CD4-positive, CD25-positive, alpha-beta regulatory T cell (primary cell): Measurements from ENCODE around the gene RANBP2. TPM values are rescaled to one million over a fixed set of nuclear protein-coding genes. Genes with fewer than 3 reads are reported as not detected.
"Not testable (repeated sequence)": the region's sequence is repeated elsewhere in the genome, so short reads cannot be mapped to it uniquely, and the experiment has no call there.

Experiments used
- ATAC-seq, 2 donors: fragments of 150-1000 bp; cut with Tn5 transposase; one replicate each; pipeline ENCODE4 v1.10.0; 2021; ENCODE audit warnings: low read depth in 2 of 2, moderate number of reproducible peaks in 2 of 2, moderate library complexity in 1 of 2
- DNase-seq, 3 donors: peaks; one replicate each; pipeline versions ENCODE4 v3.0.0 to v3.0.0-alpha.2; 2012 to 2022; ENCODE audit warnings: mixed read lengths in 1 of 3
- H3K27ac ChIP-seq: one replicate; pipeline ENCODE4 v1.7.0; 2013; ENCODE audit warnings: mild to moderate bottlenecking, low read length; ENCODE audit not compliant: insufficient read depth, poor library complexity, severe bottlenecking
- H3K27me3 ChIP-seq: one replicate; pipeline ENCODE4 v1.7.0; 2013; ENCODE audit warnings: low read length; ENCODE audit not compliant: control insufficient read depth, insufficient read depth
- H3K36me3 ChIP-seq: one replicate; pipeline ENCODE4 v1.7.0; 2013; ENCODE audit warnings: mild to moderate bottlenecking, low read length, moderate library complexity; ENCODE audit not compliant: control insufficient read depth, insufficient read depth
- H3K4me1 ChIP-seq: 2 replicates; pipeline ENCODE4 v1.7.0; 2013; ENCODE audit warnings: mild to moderate bottlenecking, low read length; ENCODE audit not compliant: insufficient read depth, control insufficient read depth, poor library complexity, severe bottlenecking
- H3K4me3 ChIP-seq: one replicate; pipeline ENCODE4 v1.7.0; 2013; ENCODE audit warnings: low read depth, mild to moderate bottlenecking, low read length, moderate library complexity
- H3K9me3 ChIP-seq, 2 experiments: 1 replicate in 1 of 2; 2 replicates in 1 of 2; pipeline ENCODE4 v1.7.0; 2013; ENCODE audit warnings: low read length in 2 of 2, mild to moderate bottlenecking in 1 of 2, moderate library complexity in 1 of 2; ENCODE audit not compliant: control insufficient read depth in 2 of 2
- H3K27ac Mint-ChIP-seq, 3 donors: one replicate each; pipeline ENCODE4 v1.8.0; 2020 to 2022; ENCODE audit warnings: mild to moderate bottlenecking in 3 of 3, mixed read lengths in 3 of 3, moderate library complexity in 2 of 3
- H3K27me3 Mint-ChIP-seq: one replicate; pipeline ENCODE4 v1.8.0; 2022; ENCODE audit warnings: mild to moderate bottlenecking, mixed read lengths
- H3K36me3 Mint-ChIP-seq: one replicate; pipeline ENCODE4 v1.8.0; 2020; ENCODE audit warnings: mixed read lengths
- H3K4me1 Mint-ChIP-seq, 4 donors: one replicate each; pipeline ENCODE4 v1.8.0; 2020 to 2022; ENCODE audit warnings: mixed read lengths in 4 of 4, mild to moderate bottlenecking in 1 of 4
- H3K4me3 Mint-ChIP-seq, 4 donors: one replicate each; pipeline ENCODE4 v1.8.0; 2020 to 2022; ENCODE audit warnings: mild to moderate bottlenecking in 4 of 4, mixed read lengths in 4 of 4, moderate library complexity in 3 of 4
- H3K9me3 Mint-ChIP-seq, 7 donors: one replicate each; pipeline ENCODE4 v1.8.0; 2020 to 2022; ENCODE audit warnings: mixed read lengths in 7 of 7, mild to moderate bottlenecking in 3 of 7, moderate library complexity in 2 of 7
- polyA plus RNA-seq, 4 donors: library from polyadenylated mRNA; unstranded; fragments of 300-500 nt; fragmentation: Illumina TruSeq; gene quantifications; one replicate each; pipeline ENCODE4 v1.2.3, GENCODE V29; 2021
- total RNA-seq: library from RNA; stranded (reverse); gene quantifications from one replicate; pipeline ENCODE4 v1.2.3, GENCODE V29; 2022

RANBP2 gene
- total and polyA plus RNA-seq, 5 donors from 2014 or later: 10.8 to 155 (median 13.5) TPM

DNA sequence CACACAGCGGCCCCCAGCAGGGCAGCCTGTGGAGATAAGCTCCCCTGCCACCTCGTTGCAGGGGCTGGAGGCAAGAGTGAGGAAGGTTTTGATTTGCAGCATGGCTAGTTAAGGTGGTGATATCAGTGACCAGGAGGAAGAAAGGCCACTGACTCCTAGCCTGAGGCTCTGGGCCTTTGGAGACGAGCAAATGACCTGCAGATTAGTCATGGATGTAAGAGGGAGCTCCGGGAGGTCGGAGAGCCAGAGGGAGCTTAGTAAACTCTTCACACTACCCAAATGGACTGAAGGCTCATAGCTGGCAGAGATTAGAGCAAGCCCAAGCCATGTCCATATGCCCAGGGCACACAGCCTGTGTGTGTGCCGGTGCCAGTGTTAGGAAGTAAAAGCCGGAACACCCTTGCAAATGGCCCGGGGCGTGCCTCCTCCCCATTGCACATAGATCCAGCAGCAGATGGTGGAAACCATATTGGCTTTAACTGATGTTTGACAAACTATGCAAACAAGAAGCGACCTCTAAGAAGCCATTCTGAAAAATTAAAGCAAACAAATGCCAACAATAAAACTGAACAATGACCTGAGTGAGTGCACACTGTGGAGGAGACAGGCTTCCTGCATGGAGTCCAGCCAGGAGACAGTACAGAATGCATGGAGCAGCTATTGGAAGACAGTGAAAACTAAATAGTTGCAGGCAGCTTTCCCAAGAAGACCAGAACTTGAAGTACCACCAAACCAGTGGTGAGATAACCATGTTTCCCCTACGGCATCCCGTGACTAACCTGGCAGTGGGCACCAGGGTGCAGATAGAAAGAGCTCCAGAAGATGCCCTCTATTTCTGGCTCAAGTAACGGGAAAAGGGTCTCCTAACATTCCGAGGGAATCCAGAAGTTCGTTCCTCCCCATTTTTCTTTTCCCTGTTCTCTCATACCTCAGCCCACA is 30.2 kb upstream of the RANBP2 start:
- H3K4me3 ChIP-seq, H3K36me3 ChIP-seq, H3K4me3 Mint-ChIP-seq, H3K27me3 Mint-ChIP-seq, H3K9me3 ChIP-seq, H3K4me1 Mint-ChIP-seq, H3K27me3 ChIP-seq, DNase-seq, H3K36me3 Mint-ChIP-seq, H3K4me1 ChIP-seq, H3K27ac ChIP-seq, H3K9me3 Mint-ChIP-seq, H3K27ac Mint-ChIP-seq, ATAC-seq: not testable (repeated sequence)

DNA sequence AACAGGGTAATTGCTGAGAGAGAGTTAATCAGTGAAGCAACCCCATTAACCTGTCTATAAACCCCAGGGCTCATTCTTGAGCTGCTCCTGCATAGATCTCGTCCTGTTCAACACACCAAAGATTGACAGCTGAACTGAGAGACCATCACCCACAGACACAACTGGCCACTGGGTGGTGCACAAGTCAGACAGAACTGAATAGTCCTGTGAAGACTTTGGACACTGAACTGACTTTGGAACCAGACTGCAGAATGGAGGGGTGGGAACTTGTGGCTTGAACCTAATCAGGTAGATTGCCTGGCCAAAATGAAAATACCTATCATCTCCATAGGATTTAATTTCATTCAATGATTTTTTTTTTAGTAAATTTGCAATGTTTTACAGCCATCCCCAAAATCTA is 29.3 kb upstream of the RANBP2 start:
- ATAC-seq: peak; percentile 60 to 62
- not testable (repeated sequence) for H3K27ac ChIP-seq, H3K9me3 ChIP-seq, H3K36me3 ChIP-seq, DNase-seq, H3K27ac Mint-ChIP-seq, H3K4me3 Mint-ChIP-seq, H3K36me3 Mint-ChIP-seq, H3K27me3 Mint-ChIP-seq, H3K4me1 Mint-ChIP-seq, H3K4me1 ChIP-seq, H3K27me3 ChIP-seq, H3K9me3 Mint-ChIP-seq, H3K4me3 ChIP-seq

DNA sequence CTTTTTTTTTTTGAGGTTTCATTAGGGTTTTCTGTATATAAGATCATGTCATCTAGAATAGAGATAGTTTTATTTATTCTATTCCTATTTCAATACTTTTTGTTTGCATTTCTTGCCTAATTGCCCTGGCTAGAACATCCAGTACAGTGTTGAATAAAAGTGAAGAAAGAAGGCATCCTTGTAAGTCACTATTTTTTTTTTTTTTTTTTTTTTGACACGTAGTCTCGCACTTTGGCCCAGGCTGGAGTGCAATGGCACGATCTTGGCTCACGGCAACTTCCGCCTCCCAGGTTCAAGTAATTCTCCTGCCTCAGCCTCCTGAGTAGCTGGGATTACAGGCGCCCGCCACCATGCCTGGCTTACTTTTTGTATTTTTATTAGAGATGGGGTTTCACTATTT is 27.8 kb upstream of the RANBP2 start:
- Histone ChIP-seq H3K4me1 (no peaks in the 10 kb centered on the region), H3K27ac (no peak overlapping the region), H3K9me3 (no peaks in the 10 kb centered on the region), H3K36me3 (no peaks in the 10 kb centered on the region), H3K27me3 (no peaks in the 10 kb centered on the region), H3K4me3 (no peak overlapping the region)
- Mint-ChIP-seq H3K27ac (peak overlapping the region in 1 of 3 donors; percentile 92), H3K4me3 (no peak overlapping the region), H3K36me3 (no peaks in the 10 kb centered on the region), H3K9me3 (no peaks in the 10 kb centered on the region), H3K27me3 (no peaks in the 10 kb centered on the region), H3K4me1 (no peaks in the 10 kb centered on the region)
- ATAC-seq (no peak), DNase-seq (no peak)

DNA sequence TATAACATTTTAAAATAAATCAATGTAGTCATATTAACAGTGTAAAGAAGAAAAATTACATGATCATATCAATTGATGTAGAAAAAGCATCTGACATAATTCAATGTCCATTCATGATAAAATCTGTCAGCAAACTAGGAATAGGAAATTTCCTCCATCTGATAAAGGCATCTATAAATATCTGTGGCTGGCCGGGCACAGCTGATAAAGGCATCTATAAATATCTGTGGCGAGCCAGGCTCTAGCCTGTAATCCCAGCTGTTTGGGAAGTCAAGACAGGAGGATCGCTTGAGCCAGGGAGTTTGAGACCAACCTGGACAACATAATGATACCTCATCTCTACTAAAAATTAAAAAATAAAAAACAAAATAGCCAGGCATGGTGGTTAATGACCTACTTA is 18.1 kb upstream of the RANBP2 start:
- no peaks in the 10 kb centered on the region for H3K4me1 Mint-ChIP-seq

DNA sequence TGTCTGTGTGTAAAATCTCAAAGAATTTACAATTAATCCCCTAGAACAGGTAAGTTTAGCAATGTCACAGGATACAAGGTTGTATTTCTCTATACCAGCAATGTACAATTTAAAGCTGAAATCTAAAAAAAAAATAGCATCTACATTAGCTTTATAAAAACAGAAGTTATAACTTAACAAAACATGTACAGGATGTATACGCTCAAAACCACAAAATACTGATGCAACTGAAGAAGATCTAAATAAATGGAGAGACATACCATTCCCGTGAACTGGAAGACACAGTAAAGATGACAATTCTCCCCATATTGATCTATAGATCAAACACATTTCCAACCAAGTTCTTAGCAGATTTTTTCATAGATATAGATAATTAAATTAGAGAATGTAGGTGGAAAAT is 17.5 kb upstream of the RANBP2 start:
- no peaks in the 10 kb centered on the region for H3K36me3 ChIP-seq
- ATAC-seq (no peak), DNase-seq (no peak)
- H3K27ac ChIP-seq: no peak overlapping the region
- no peaks in the 10 kb centered on the region for H3K9me3 ChIP-seq
- Mint-ChIP-seq H3K4me3 (no peak overlapping the region), H3K27ac (no peak overlapping the region), H3K27me3 (peaks cover 7% of the 10 kb centered on the region), H3K9me3 (peaks cover 0 to 6% (median 0%) of the 10 kb centered on the region in 7 donors), H3K36me3 (peaks cover 3% of the 10 kb centered on the region), H3K4me1 (no peaks in the 10 kb centered on the region)
- no peaks in the 10 kb centered on the region for H3K27me3 ChIP-seq
- no peak overlapping the region for H3K4me3 ChIP-seq
- no peaks in the 10 kb centered on the region for H3K4me1 ChIP-seq

More for the DNA sequence above, 18.1 kb upstream of the RANBP2 start:
- no peaks in the 10 kb centered on the region for H3K36me3 ChIP-seq
- no peak overlapping the region for H3K4me3 ChIP-seq
- no peaks in the 10 kb centered on the region for H3K9me3 ChIP-seq
- DNase-seq (no peak), ATAC-seq (no peak)
- H3K27ac ChIP-seq: no peak overlapping the region
- H3K4me1 ChIP-seq: no peaks in the 10 kb centered on the region
- H3K36me3 Mint-ChIP-seq: peaks cover 3% of the 10 kb centered on the region
- no peaks in the 10 kb centered on the region for H3K27me3 ChIP-seq
- H3K27ac Mint-ChIP-seq: no peak overlapping the region
- H3K9me3 Mint-ChIP-seq: peaks cover 0 to 2% (median 0%) of the 10 kb centered on the region in 7 donors
- H3K4me3 Mint-ChIP-seq: no peak overlapping the region
- peaks cover 4% of the 10 kb centered on the region for H3K27me3 Mint-ChIP-seq

GRCh38 chr2:108704871-108705270 is 14.4 kb upstream of the RANBP2 start:
- Histone ChIP-seq H3K27me3 (no peaks in the 10 kb centered on the region), H3K4me3 (no peak overlapping the region), H3K27ac (no peak overlapping the region), H3K4me1 (no peaks in the 10 kb centered on the region), H3K9me3 (peaks cover 0 to 6% of the 10 kb centered on the region in 2 experiments), H3K36me3 (no peaks in the 10 kb centered on the region)
- peaks cover 0 to 10% (median 3%) of the 10 kb centered on the region in 7 donors for H3K9me3 Mint-ChIP-seq
- no peak overlapping the region for H3K4me3 Mint-ChIP-seq
- peaks cover under 1% of the 10 kb centered on the region for H3K36me3 Mint-ChIP-seq
- H3K27me3 Mint-ChIP-seq: peaks cover 14% of the 10 kb centered on the region
- no peak overlapping the region for H3K27ac Mint-ChIP-seq
- H3K4me1 Mint-ChIP-seq: no peaks in the 10 kb centered on the region
- no peak for ATAC-seq
- DNase-seq: no peak

DNA sequence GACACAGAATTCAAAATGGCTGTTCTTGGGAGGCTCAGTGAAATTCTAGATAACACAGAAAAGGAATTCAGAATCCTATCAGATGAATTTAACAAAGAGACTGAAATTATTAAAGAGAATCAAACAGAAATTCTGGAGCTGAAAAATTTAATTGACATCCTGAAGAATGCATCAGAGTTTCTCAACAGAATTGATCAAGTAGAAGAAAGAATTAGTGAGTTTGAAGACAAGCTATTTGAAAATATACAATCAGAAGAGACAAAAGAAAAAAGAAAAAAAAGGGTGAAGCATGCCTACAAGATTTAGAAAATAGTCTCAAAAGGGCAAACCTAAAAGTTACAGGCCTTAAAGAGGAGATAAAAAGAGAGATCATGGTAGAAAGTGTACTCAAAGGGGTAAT is 12.0 kb upstream of the RANBP2 start:
- H3K4me1 Mint-ChIP-seq: no peaks in the 10 kb centered on the region
- peaks cover 0 to 6% of the 10 kb centered on the region in 2 experiments for H3K9me3 ChIP-seq
- peaks cover 0 to 10% (median 3%) of the 10 kb centered on the region in 7 donors for H3K9me3 Mint-ChIP-seq

DNA sequence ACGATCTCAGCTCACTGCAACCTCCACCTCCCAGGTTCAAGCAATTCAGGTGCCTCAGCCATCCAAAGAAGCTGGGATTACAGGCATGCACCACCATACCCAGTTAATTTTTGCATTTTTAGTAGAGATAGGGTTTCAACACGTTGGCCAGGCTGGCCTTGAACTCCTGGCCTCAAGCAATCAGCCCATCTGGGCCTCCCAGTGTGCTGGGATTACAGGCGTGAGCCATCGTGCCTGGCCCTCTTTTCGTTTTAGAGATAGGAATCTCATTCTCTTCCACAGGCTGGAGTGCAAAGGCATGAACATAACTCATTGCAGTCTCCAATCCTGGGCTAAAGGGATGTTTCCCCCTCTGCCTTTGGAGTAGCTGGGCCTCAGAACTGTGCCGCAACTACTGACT is 2.3 kb upstream of the RANBP2 start:
- H3K27me3 ChIP-seq: not testable (repeated sequence)
- peak overlapping the region in 1 of 4 donors; percentile 7 for H3K4me3 Mint-ChIP-seq

More for the DNA sequence above, 12.0 kb upstream of the RANBP2 start:
- no peak overlapping the region for H3K4me3 ChIP-seq
- Mint-ChIP-seq H3K36me3 (no peaks in the 10 kb centered on the region), H3K27ac (no peak overlapping the region), H3K27me3 (peaks cover 22% of the 10 kb centered on the region), H3K4me3 (no peak overlapping the region)
- no peaks in the 10 kb centered on the region for H3K4me1 ChIP-seq
- H3K27ac ChIP-seq: no peak overlapping the region
- no peaks in the 10 kb centered on the region for H3K27me3 ChIP-seq
- ATAC-seq (no peak), DNase-seq (no peak)
- H3K36me3 ChIP-seq: no peaks in the 10 kb centered on the region

More for the DNA sequence above, 2.3 kb upstream of the RANBP2 start:
- not testable (repeated sequence) for H3K9me3 ChIP-seq, H3K27ac ChIP-seq, H3K9me3 Mint-ChIP-seq, DNase-seq, H3K4me3 ChIP-seq, H3K36me3 Mint-ChIP-seq, ATAC-seq, H3K36me3 ChIP-seq, H3K27ac Mint-ChIP-seq, H3K27me3 Mint-ChIP-seq
- H3K4me1 Mint-ChIP-seq: peaks cover 5 to 22% (median 11%) of the 10 kb centered on the region in 4 donors
- peaks cover 12% of the 10 kb centered on the region for H3K4me1 ChIP-seq
